HCEC 1CT (cell line): Measurements from ENCODE around the gene EDRF1.

Source experiments
- DNase-seq: peaks from one replicate; pipeline ENCODE4 v3.0.0-alpha.2; 2017

The EDRF1 gene

DNA sequence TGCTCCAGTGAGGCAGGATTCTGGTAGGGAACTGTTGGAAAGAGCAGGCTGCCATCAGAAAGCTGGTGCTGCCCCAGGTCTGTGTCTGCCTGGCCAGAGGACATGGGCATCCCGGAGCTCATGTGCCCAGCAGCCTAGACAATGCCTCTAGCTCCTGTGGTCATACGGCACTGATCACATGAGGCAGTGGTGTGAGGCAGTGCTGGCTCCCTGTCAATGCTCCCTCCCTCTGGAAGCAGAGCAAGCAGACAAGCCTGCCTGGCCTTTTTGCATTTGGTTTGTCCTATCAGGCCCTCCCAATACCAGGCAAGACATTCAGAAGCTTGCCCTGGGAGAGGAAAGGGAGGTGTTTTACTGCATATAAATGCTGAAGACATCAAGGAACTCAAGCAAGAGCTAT is 75.6 kb downstream of the EDRF1 start:
- no peak for DNase-seq

DNA sequence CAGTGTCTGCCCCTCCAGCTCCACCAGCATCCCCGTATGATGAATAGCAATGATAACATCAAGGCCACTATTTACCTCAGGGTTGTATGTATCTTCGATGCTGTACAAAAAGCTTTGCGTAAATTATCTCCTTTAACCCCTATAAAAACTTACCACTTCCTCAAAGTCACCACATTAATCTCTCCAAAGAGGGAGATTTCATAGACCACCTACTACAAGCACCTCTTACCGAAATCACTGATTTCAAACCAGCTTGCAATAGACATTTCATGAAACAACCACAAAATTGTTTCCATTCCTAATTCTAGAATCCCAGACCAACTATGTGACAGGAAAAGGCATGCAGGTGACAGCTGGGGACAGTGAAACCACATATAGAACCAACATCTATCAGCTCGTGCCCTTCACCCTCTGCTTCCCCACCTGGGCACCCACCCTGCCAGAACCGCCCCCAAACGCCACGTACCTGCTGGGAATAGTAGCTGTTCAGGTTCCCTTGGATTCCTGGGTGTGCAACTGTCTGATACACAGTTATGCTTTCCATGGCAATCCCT is 76.2 kb downstream of the EDRF1 start:
- no peak for DNase-seq

DNA sequence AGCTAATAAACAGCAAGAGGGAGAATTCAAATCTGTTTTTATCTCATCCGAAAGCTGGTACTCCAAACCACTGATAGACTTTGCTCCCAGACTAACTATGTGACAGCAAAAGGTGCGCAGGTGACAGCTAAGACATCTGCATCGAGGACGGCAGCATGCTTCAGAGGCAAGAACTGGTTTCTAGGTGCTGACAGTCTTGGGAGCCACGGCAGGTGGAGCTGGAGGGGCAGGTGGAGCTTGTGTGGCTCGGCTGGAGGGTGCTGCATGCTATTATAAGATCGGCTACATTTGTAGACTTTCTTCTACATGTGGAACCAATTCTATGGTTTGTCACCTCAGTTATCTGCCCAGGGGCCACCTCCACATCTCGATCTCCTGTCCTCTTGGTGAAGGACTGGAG is 77.9 kb downstream of the EDRF1 start:
- no peak for DNase-seq

DNA sequence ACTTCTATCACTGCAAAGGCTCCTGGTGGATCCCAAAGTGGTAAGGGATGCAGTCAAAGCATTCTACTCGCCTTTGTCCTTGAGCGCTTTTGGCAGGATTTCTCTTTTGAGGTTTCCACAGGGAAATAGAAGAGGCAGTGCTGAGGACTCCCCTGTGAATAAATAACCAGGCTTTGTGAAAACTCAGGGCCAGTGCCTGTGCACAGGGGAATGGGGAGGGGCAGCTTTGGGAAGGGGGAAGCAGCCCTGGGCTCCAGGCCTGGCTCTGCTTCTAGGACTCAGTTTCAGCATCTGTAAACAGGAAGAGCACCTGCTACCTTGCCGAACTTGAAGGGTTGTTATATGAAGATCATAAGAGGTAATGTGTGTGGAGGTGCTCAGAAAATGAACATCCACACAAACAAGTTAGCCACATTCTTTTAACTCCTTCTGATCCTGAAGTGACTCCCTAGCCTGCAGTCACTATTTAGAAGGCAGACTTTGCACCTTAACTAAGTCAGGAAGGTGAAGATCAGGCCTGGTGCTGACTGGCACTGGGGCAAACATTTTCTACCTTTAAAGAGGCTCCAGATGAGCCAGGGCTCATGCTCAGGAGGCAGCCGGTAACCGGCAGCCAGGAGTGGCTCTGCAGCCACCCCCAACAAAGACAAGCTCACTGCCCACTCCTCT is 78.6 kb downstream of the EDRF1 start:
- DNase-seq, result no peak

DNA sequence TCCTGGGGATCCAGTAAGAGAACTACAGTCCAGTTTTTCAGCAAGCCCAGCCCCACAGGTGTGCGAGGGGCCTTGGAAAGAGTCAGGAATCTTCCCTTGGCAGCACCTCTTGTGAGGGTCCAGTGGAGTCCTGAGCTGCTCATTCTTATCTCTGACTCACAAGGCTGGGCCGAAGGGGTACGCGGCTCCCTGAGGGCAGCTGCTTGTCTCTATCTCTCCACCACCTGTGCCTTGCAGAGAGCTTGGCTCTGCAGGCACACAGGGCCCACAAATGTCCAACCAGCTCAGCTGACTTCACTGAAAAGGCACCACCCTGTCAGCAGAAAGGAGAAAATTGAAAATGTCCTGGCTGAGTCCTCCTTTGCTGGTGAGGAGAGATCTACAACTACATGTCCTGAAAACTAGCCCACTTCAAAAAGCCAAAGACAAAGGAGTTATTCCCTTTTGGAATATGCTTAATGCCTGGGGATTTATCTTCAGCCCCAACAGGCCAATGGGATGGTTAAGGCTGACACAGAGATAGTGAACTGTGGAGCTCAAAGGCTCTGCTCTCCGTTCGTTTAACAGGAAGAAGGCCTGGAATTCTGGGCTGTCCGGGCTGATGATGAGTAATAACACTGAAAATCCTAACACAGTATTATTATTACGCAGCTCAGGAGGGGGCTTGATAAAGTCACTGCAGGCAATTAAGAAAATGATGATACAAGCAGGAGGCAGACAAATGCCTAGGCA is 80.1 kb downstream of the EDRF1 start:
- no peak for DNase-seq

DNA sequence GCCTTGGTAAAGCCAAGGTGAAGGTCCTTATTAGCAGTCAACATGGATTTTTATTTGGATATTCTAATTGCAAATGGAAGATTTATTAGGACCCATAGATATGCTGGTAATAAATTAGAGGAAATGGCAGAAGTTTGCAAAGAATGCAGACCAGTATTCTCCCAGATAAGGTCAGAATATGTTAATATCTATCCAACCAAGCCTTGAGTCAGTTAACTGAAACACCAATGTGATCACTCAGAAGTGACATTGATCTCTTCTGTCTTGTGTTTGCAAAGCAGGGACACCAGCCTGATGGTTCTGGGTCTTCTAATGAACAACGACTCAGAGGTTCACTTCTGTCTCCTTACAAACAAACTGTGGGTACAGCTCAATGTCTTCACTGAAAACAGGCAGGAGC is 82.1 kb downstream of the EDRF1 start:
- DNase-seq, result no peak

DNA sequence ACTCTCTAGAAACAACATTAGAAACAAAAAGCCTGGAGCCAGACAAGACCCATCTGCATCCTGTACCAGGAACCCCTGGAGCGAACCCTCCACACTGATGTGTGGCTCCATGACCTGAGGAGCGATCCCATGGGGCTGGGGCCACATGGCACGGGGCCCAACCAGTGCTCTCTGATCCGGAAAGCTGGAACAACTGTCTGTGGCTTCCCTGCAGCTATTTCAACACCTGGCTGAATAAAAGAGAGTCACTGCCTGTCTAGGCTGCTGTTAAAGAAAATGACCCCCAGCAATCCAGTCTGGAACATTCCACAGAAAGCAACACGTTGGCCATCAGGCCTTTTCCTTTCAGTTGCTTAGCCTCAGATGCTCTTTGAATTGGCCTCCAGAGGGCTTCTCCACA is 82.6 kb downstream of the EDRF1 start:
- DNase-seq, result no peak

DNA sequence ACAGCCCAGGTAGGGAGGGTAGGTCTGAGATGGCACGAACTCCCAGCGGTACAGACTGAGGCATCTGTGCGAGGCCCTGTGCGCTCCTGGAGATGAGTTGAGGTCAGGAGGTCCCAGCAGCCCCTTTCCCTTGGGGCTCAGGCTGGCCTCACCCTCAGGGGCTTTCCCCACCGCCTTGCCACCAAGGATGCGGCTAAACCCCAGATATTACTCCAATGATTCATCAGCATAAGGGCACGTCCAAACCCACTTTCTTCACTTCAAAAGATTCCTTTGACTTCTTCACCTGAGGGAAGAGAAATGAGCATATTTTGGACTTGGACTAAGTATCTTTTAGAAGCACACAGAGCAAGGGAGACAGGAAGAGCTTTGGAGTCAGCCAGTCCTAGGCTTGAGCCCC is 83.2 kb downstream of the EDRF1 start:
- DNase-seq, result no peak

DNA sequence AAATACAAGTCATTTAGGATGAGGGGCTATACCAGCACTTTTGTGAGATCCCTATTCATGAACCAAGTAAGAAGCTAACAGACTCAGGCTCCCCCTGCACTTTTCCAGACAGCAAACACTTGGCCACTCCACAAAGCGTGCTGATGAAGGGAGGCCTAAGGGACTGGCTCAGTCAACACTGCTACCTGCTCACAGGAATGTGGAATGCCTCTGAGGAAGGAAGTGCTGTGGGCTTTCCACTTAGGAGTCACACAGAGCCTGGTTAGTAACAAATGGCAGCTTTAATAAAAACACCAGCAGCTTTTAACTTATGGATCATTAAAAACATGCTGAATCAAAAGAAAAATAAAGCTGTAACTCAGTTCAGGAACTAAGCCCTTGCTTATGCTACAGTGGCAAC is 88.5 kb downstream of the EDRF1 start:
- no peak for DNase-seq

DNA sequence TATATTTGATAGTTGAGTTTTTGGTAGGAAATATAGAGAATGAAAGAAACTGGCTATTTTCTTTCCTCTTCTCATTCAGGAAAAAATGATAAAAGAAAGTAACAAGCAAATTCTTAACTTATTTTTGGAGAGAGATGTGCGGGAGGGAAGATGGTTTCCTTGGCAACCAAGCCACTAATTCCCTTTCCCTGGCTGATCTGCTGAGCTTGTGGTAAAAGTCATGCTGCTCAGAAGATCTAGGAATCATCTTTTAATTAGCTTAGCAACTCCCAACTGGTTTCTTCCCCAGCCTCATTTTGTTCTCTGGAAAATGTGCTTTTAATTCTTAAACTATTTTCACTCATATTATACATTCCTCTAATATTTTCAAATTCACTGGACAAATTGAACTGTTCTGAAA is 91.7 kb downstream of the EDRF1 start:
- DNase-seq, result no peak

DNA sequence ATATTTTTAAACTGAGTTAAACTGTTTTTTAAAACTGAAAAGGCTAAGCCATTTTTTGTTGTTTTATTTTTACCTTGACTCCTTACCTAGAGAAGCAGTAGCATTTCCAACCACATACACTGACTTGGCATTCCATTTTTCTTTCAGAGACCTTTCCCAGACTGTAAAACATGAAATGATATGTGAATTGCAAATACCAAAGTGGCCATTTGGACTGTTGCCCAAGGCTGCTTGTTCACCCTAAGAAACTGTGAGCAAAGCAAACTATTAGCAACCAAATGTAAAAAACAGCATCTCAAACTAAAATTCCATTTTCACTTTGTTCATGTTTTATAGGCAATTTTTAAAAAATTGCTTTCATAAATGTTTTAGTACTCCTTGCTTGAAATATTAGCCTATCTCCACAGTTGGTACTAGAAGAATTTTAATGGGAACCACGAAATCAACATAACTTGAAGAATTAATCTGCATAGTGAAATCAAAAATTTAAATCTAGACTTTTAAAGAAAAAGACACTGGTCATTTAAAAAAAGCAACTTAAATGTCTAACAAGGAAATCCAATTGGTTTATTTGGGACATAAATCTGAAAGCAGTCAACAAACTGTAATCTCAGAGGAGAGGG is 92.7 kb downstream of the EDRF1 start:
- DNase-seq, result no peak
